SK-N-MC (cell line): Measurements from ENCODE around the gene QRFPR.
A peak's percentile ranks its signal among the peaks of the same experiment; 100 is the strongest.

ENCODE experiments used
- DNase-seq: peaks from one replicate; pipeline ENCODE4 v3.0.0-alpha.2; 2011; ENCODE audit warnings: low read depth, low spot score
- H3K27ac ChIP-seq: fragments of 200-600 bp; sonication (generic); 2 replicates; pipeline ENCODE4 v1.5.1; 2016; ENCODE audit warnings: mixed run types
- H3K36me3 ChIP-seq: fragments of 200-600 bp; sonication (generic); 2 replicates; pipeline ENCODE4 v1.6.1; 2017; ENCODE audit warnings: antibody characterized with exemption, low read length, mixed read lengths; ENCODE audit not compliant: insufficient read depth
- H3K4me3 ChIP-seq: fragments of 200-600 bp; sonication (generic); 2 replicates; pipeline ENCODE4 v1.5.1; 2016
- H3K9ac ChIP-seq: fragments of 200-600 bp; sonication (generic); 2 replicates; pipeline ENCODE4 v1.8.0; 2017; ENCODE audit warnings: mixed run types, mixed read lengths; ENCODE audit not compliant: insufficient read length
- H3K9me3 ChIP-seq: fragments of 200-600 bp; sonication (generic); 2 replicates; pipeline ENCODE4 v1.6.1; 2017; ENCODE audit warnings: low read depth, mild to moderate bottlenecking, antibody characterized with exemption, low read length, moderate library complexity, mixed read lengths
- EZH2 ChIP-seq: fragments of 200-600 bp; sonication (generic); IDR thresholded peaks from one replicate; pipeline ENCODE4 v1.6.1; 2017; ENCODE audit warnings: antibody characterized with exemption
- FOXP2 ChIP-seq: optimal IDR thresholded peaks from 2 replicates; pipeline ENCODE3; 2011; ENCODE audit warnings: mild to moderate bottlenecking, moderate library complexity; ENCODE audit not compliant: insufficient read depth; ENCODE audit errors: extremely low read length, control extremely low read depth
- POLR2AphosphoS5 ChIP-seq: IDR thresholded peaks from 2 replicates; pipeline ENCODE4 v1.6.1; 2012; ENCODE audit warnings: mild to moderate bottlenecking, low read depth, low read length, borderline replicate concordance

QRFPR gene

DNA sequence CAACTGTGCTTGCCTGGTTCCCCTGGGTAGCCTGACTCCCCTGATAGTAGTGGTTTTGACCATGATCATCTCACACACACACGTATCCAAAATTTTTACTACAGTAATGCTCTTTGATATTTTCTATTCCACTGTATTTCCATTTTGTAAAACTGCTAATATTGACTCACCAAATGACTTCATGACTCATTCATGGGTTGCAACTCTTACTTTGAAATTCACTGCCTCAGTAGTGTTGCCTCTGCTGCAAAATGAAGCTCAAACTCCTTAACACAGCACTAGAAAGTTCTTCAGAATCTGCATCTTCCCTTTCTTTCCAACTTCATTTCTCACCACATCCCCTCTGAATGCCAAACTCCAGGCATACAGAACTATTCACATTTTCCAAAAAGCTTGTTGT lies 20.3 kb downstream of the QRFPR start:
- Histone ChIP-seq H3K36me3 (peaks cover 23% of the 10 kb centered on the region), H3K4me3 (no peak overlapping the region), H3K27ac (no peak overlapping the region), H3K9ac (no peak overlapping the region), H3K9me3 (no peaks in the 10 kb centered on the region; the same call in 1 of the 2 replicates)
- no peak for DNase-seq
- TF ChIP-seq EZH2: no peak

DNA sequence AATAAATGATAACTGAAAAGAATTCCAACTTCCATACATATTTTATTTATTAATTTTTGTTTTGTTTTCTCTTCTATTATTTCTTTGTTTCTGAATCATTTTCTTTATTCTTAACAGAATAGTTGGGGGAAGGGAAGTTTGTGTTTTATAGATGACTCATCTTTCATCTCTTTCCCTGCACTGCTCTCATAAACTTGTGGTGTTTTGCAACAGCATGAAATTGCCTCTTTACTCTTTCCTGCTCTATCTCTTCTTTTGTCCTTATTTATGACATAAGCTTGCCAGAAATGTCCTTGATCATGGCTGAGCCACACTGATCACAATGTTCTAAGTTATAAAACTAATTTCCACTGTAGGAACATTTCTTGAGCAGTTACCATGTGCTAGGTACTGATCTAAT lies 22.3 kb downstream of the QRFPR start:
- Histone ChIP-seq H3K36me3 (peaks cover 22% of the 10 kb centered on the region), H3K9me3 (peaks cover 14% of the 10 kb centered on the region; the same call in 1 of the 2 replicates), H3K9ac (no peak overlapping the region), H3K27ac (peak overlapping the region; percentile 88), H3K4me3 (0 out of 2 replicates have a peak overlapping the region, but pooled peaks have one; percentile 19)
- peak; percentile 89 for DNase-seq
- TF ChIP-seq POLR2AphosphoS5 (peak; percentile 33; the same call in 1 of the 2 replicates), EZH2 (no peak), FOXP2 (peak; percentile 30)

DNA sequence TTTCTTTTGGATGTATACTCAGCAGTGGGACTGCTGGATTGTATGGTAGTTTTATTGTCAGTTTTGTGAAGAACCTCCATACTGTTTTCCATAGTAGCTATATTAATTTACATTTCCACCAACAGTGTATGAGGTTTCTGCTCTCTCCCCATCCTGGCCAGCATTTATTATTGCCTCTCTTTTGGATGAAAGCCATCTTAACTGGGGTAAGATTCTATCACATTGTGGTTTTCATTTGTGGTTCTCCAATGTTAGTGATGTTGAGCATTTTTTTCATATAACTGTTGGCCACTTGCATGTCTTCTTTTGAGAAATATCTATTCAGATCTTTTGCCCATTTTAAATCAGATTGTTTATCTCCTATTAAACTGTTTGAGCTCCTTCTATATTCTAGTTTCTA lies 27.6 kb downstream of the QRFPR start:
- Histone ChIP-seq H3K4me3 (no peak overlapping the region), H3K9ac (no peak overlapping the region)
- TF ChIP-seq POLR2AphosphoS5: no peak
- no peak for TF ChIP-seq EZH2
- no peak for TF ChIP-seq FOXP2

DNA sequence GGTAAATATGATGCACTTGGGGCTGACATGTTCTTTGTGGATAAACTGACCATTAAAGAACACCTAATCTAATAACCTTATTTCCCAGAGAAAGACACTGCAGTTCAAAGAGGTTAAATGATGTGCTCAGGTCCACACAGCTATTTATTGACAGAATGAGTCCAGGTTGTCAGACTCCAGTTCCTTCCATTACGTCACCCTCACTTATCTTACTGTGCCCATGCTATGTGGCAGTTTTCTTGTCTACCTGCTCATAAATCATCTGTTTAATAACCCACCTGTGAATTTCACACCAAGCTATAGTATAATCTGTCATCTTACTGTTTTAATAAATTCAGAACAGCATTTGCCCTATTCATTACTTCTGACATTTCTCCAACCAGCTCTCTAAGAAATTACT lies 36.7 kb downstream of the QRFPR start:
- H3K4me3 ChIP-seq: no peak overlapping the region
- no peak overlapping the region for H3K9ac ChIP-seq
- H3K27ac ChIP-seq: no peak overlapping the region
- TF ChIP-seq POLR2AphosphoS5 (no peak), FOXP2 (no peak), EZH2 (no peak)
- DNase-seq: no peak
- H3K9me3 ChIP-seq: no peaks in the 10 kb centered on the region
- H3K36me3 ChIP-seq: peaks cover 10% of the 10 kb centered on the region

More for the DNA sequence above, 27.6 kb downstream of the QRFPR start:
- peaks cover 19% of the 10 kb centered on the region; the same call in 1 of the 2 replicates for H3K9me3 ChIP-seq
- peaks cover 22% of the 10 kb centered on the region for H3K36me3 ChIP-seq
- H3K27ac ChIP-seq: no peak overlapping the region
- no peak for DNase-seq

DNA sequence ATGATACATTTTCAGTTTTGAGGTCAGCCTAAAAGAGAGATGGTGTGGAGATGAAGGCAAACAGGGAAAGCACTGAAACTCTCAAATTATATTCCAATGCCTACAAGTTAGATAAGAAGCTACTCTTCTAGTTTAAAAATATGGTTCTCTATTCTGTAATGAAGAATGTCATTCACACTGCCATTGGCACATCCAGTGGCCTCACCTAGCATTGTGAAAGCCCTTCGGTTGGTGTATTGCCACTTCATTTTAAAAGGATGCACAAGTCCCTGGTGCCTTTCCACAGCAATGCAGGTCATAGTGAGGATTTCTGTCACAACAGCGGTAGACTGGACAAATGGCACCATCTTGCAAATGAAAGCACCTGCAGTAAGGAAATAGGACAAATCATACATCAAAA lies 40.6 kb downstream of the QRFPR start:
- TF ChIP-seq FOXP2: no peak
- TF ChIP-seq POLR2AphosphoS5: no peak
- TF ChIP-seq EZH2: no peak
- H3K4me3 ChIP-seq: no peak overlapping the region
- H3K9me3 ChIP-seq: no peaks in the 10 kb centered on the region
- no peak overlapping the region for H3K9ac ChIP-seq
- H3K36me3 ChIP-seq: peaks cover 34% of the 10 kb centered on the region
- no peak overlapping the region for H3K27ac ChIP-seq
- no peak for DNase-seq

DNA sequence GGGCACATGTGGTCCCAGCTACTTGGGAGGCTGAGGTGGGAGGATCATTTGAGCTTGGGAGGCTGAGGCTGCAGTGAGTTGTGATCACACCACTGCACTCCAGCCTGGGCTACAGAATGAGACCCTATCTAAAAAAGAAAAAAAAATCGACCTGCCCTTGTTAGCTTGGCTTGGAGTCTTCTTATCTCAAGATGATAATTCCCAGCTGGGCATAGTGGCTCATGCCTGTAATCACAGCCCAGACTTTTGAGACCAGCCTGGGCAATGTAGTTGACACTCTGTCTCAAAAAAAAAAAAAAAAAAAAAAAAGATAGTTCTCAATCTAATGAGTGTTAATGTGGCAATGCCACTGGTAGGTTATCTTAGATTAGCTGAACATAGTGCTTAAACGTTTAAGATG lies 41.0 kb downstream of the QRFPR start:
- DNase-seq: no peak
- no peaks in the 10 kb centered on the region for H3K9me3 ChIP-seq
- H3K4me3 ChIP-seq: no peak overlapping the region
- TF ChIP-seq FOXP2 (no peak), EZH2 (no peak), POLR2AphosphoS5 (no peak)
- H3K36me3 ChIP-seq: peaks cover 34% of the 10 kb centered on the region
- H3K9ac ChIP-seq: no peak overlapping the region
- no peak overlapping the region for H3K27ac ChIP-seq

DNA sequence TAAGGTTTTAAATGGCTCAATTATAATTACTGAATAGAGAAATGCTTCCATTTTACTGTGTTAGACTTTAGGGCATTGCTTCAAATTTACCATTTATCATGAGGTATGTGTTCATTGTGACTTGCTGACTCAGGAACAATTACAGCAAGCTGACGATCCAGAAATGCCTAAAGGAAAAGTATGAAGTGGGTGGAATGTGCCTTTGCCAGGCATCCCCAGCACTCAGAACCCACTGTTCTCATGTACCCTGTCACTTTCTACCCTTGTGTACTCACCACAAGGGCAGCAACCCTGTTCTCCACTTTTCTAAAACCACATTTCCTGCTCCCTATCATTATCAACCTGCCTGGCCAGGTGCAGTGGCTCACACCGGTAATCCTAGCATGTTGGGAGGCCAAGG lies 41.5 kb downstream of the QRFPR start:
- peak; percentile 40 for DNase-seq
- H3K9me3 ChIP-seq: no peaks in the 10 kb centered on the region
- peak overlapping the region; percentile 9; the same call in 1 of the 2 replicates for H3K4me3 ChIP-seq
- peaks cover 34% of the 10 kb centered on the region for H3K36me3 ChIP-seq
- TF ChIP-seq FOXP2: no peak
- peak; percentile 27; the same call in 1 of the 2 replicates for TF ChIP-seq POLR2AphosphoS5
- no peak overlapping the region for H3K9ac ChIP-seq
- H3K27ac ChIP-seq: peak overlapping the region; percentile 79

DNA sequence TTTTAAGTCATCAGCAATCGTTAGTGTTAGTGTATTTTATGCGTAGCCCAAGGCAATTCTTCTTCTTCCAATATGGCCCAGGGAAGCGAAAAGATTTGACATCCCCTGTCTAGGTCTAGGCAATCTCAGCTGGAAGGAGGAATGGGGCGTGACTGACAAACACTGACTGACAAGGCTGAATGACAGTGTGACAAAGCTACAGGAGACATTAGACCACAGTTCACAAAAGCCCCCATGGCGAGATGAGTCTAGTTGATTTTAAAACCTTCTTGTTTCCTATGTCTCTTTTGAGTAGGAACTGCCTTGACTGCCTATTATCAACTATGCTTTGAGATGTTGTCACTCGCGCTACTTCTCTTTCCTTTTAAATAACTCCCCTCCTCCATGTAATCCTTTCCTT lies 42.3 kb downstream of the QRFPR start:
- DNase-seq: no peak
- peaks cover 34% of the 10 kb centered on the region for H3K36me3 ChIP-seq
- peak overlapping the region; percentile 46 for H3K9ac ChIP-seq

DNA sequence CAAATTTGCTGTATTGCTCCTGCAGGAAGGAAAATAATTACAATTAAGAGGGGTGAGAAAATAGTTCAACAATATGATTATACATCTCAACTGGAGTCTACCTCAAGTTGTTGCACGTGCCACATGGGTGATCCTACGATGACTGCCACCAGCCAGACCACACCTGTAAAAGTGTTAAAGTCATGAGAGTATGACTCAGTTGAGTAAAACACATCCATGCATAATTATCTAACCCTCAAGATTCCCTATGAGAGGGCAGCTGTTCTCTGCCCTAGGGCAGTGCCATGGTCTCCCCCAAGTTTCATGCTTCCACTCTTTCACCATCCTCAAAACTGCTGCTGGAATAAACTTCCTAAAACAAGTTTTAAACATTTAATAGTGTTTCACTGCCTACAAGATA lies 44.1 kb downstream of the QRFPR start:
- H3K4me3 ChIP-seq: no peak overlapping the region
- TF ChIP-seq FOXP2 (no peak), POLR2AphosphoS5 (no peak), EZH2 (no peak)
- no peak overlapping the region for H3K27ac ChIP-seq
- H3K9ac ChIP-seq: no peak overlapping the region
- H3K9me3 ChIP-seq: no peaks in the 10 kb centered on the region
- DNase-seq: no peak
- peaks cover 39% of the 10 kb centered on the region for H3K36me3 ChIP-seq

More for the DNA sequence above, 42.3 kb downstream of the QRFPR start:
- Histone ChIP-seq H3K4me3 (no peak overlapping the region; the same call in 1 of the 2 replicates), H3K27ac (peak overlapping the region; percentile 79), H3K9me3 (no peaks in the 10 kb centered on the region)
- TF ChIP-seq EZH2 (no peak), POLR2AphosphoS5 (no peak)
